ENCODE measurements around the gene TAOK3. TPM values are rescaled to one million over a fixed set of nuclear protein-coding genes. Genes with fewer than 3 reads are reported as not detected.
"Not testable (repeated sequence)": the region's sequence is repeated elsewhere in the genome, so short reads cannot be mapped to it uniquely, and the experiment has no call there.

The TAOK3 gene
- polyA plus RNA-seq, 1 donor, result 33.6 TPM

DNA sequence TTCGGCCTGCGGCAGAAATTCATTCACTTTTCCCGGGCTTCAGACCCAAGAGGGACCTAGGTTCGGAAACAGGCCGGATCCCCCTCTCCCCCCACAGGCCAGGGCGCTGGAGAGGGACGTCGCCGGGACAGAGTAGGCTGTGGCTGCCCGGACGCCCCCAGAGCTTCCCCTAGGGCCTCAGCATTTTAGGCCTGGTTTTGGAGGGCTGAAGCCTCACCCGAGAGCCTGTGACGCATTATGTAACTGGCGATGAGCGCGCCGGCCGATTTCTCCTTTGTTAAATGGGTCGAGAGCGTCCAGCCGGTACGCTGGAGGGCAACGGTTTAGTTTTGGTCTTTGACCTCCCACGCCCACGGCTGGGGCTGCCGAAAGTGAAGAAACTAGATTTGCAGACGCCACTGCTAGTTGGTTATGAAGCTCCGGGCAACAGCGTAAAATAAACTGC, 236.1 kb downstream of the TAOK3 start:
- DNase-seq, result no peak

DNA sequence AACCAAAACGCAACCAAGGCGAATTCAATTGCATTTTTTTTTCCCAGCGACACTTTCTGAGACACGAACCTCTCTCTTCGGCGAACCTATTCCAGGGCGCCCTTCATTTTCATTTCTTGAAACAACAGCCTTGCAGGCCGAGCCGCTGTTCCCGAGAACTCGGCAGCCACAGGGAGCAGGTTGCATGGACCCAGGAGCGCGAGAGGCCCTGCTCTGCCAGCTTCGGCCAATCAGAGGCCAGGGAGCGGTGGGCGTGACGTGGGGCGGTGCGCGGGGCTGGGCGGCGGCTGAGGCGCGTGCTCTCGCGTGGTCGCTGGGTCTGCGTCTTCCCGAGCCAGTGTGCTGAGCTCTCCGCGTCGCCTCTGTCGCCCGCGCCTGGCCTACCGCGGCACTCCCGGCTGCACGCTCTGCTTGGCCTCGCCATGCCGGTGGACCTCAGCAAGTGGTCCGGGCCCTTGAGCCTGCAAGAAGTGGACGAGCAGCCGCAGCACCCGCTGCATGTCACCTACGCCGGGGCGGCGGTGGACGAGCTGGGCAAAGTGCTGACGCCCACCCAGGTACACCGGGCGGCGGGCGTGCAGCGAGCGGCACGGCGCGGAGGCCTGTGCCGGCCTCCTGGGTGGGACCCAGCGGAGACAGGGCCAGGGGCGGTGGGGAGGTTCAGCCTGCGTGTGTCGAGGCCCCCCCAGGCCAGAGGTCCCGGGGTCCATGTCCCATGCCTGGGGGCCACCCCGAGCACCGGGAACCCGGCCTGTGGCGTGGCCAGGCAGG, 236.7 kb downstream of the TAOK3 start, which contains the start of gene PEBP1:
PEBP1 (plus strand) TSS at position 337 of the 771 bp plus-strand sequence; CDS start at position 423, 86 bp downstream.
- DNase-seq, result peak; percentile 88

DNA sequence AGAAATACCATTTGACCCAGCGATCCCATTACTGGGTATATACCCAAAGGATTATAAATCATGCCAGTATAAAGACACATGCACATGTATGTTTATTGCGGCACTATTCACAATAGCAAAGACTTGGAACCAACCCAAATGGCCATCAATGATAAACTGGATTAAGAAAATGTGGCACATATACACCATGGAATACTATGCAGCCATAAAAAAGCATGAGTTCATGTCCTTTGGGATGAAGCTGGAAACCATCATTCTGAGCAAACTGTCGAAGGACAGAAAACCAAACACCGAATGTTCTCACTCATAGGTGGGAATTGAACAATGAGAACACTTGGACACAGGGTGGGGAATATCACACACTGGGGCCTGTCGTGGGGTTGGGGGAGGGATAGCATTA, 243.3 kb downstream of the TAOK3 start:
- DNase-seq, result not testable (repeated sequence)

DNA sequence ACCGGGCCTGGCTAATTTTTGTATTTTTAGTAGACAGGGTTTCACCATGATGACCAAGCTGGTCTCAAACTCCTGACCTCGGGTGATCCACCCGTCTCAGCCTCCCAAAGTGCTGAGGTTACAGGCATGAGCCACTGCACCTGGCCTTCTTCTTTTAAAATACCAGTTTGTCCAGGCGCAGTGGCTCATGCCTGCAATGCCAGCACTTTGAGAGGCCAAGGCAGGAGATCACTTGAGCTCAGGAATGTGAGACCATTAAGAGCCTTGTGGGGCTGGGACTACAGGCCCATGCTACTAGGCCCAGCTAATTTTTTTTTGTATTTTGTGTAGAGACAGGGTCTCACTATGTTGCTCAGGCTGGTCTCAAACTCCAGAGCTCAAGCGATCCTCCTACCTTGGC, 244.8 kb downstream of the TAOK3 start:
- no peak for DNase-seq

DNA sequence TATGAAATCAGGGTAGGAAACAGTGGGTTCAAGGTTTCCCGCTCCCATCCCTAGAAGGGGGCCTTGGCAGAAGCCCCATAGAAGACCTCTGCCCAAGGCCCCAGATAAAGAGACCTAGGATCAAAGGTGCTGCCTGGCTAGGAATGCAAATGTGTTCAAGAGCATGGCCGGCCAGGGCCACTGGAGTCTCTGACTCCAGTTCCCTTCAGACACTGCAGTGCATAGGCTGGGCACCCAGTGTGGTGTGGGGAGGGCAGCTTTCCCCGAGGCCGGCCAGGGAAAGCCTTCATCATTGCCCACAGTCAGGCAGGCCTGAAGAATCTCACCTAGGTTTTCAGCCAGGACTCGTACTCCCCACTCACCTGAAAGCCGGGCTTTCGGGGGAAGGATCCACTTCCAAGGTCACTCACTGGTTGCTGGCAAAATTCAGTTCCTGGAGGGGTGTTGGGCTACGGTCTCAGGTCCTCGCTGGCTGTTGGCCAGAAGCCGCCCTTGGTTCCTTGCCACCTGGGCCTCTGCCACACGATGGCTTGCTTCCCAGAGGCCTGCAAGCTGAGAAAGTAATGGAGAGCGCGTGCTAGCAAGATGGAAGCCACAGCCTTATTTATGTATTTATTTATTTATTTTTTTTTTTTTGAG, 246.5 kb downstream of the TAOK3 start:
- no peak for DNase-seq

DNA sequence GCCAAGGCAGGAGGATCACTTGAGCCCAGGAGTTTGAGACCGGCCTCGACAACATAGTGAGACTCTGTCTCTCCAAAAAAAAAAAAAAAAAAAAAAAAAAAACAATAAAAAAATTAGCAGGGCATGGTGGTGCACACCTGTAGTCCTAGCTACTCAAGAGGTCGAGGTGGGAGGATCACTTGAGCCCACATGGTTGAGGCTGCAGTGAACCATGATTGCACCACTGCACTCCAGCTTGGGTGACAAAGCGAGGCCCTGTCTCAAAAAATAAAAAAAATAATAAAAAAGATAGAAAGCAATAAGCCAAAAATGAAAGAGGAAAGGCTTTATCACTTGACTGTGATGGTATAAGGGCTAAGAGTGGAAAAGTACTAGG, 247.0 kb downstream of the TAOK3 start:
- no peak for DNase-seq

DNA sequence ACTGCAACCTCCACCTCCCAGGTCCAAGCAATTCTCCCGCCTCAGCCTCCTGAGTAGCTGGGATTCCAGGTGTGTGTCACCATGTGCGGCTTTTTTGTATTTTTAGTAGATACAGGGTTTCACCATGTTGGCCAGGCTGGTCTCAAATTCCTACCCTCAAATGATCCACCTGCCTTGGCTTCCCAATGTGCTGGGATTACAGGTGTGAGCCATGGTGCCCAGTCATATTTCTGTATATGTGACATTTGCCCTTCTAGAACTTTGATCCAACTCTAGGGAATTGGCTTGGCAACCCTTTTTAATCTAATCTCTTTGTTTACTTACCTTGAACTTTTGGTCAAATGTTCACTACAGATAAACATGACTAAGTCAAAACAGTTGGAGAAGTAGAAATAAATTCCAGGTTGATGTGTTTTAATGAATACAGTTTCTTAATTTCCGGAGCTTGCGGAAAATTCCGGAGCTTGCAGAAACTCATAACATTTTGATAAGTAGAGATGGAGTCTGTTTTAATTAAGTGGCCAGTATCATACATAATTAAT, 248.3 kb downstream of the TAOK3 start:
- no peak for DNase-seq

DNA sequence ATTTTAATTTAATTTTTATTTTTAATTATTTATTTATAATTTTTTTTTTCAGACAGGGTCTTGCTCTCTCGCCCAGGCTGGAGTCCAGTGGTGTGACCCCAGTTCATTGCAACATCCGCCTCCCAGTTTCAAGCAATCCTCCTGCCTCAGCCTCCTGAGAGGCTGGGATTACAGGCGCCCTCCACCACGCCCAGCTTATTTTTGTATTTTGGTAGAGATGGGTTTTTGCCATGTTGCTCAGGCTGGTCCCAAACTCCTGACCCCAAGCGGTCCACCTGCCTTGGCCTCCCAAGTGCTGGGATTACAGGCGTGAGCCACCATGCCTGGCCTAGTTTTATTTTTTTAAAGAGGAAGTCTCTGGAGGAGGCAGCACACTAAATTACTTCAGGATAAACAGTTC, 250.4 kb downstream of the TAOK3 start:
- DNase-seq, result no peak

DNA sequence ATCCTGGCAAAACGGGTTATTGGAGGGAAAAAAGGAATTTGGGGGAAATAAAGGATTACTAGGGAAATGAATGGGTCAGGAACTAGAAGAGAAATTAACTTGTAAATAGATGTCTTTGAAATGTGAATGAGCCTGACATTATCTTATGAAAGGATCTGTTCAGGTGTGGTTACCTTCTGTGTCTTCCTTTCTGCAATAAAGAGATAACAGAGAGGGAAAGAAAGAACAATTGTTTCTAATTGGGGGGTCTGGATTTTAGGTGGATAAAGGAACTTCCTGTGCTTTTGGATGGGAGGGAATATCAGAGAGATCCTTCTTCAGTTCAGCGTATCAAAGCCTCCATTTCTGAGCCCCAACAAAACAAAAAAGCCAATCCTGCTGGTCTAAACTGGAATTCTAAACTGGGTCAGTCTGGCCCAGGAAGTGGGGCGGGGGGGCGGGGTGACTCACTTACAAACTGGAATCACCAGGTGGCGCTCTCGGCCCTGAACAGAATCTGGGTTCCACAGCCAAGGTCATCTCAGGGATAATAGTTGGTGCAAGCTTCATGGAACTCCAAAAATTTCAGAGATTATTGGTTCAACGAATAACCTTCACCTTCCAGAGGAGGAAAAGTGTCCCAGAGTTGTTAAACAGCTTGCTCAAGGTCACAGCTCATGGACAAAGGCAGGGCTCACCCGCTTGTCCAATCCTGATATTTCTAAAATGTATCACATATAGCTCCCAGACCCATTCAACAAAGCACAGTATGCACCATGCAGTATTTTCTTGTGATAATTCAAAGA, 251.9 kb downstream of the TAOK3 start:
- DNase-seq, result peak; percentile 71

DNA sequence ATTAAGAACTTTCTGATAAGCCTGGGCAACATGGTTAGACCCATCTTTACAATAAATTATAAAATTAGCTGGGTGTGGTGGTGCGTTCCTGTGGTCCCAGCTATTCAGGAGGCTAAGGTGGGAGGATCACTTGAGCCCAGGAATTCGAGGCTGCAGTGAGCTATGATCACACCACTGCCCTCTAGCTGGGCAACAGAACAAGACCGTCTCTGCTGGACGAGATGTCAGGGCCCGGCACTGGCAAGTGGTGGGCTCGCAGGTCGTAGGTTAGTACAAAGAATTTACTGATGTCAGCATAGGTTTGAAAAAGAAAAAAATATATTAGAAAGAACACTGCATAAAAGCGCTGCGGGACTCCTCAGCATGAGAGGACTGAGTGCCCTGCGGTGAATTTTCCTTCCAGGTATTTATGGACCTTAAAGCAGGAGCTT, 253.2 kb downstream of the TAOK3 start:
- no peak for DNase-seq

DNA sequence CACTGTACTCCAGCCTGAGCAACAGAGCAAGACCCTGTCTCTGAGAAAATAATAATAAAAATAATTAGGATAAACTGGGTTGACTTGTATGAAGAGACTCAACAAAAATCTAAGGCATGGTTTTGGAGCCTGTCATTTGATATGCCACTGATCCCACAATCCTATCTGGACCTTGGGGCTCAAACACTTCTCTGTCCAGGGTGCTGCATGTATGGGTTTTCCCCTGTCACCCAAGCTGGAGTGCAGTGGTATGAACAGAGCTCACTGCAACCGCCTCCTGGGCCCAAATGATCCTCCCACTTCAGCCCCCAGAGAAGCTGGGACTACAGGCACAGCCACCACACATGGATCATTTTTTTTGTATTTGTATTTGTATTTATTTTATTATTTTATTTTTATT, 263.6 kb downstream of the TAOK3 start:
- DNase-seq, result no peak

DNA sequence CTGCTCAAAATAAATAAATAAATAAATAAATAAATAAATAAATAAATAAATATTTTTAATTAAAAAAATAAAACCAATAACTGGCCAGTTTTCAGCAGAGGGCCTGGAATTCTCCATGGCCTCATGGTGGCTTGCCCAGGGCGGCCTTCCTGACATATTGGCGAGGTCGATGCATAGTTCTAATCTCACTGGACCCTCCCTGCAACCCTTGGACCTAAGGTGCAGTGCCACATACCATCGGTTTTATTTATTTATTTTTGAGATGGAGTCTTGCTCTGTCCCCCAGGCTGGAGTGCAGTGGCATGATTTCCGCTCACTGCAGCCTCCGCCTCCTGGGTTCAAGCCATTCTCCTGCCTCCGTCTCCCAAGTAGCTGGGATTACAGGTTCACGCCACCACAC, 265.0 kb downstream of the TAOK3 start:
- DNase-seq, result no peak

DNA sequence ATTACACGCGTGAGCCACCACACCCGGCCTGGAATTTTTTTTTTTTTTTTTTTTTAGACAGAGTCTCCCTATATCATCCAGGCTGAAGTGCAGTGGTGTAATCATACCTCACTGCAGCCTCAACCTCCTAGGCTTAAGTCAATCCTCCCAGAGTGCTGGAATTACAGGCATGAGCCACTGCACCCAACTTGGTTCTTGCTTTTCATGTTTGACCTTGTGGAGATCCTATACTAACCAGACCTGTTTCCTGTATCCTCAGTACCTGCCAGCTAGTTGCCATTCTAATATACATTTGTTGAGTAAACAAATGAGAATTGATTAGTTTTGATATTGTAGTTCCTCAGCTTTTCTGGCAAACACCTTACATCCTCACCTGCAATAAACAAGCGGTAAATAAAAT, 265.7 kb downstream of the TAOK3 start:
- no peak for DNase-seq

DNA sequence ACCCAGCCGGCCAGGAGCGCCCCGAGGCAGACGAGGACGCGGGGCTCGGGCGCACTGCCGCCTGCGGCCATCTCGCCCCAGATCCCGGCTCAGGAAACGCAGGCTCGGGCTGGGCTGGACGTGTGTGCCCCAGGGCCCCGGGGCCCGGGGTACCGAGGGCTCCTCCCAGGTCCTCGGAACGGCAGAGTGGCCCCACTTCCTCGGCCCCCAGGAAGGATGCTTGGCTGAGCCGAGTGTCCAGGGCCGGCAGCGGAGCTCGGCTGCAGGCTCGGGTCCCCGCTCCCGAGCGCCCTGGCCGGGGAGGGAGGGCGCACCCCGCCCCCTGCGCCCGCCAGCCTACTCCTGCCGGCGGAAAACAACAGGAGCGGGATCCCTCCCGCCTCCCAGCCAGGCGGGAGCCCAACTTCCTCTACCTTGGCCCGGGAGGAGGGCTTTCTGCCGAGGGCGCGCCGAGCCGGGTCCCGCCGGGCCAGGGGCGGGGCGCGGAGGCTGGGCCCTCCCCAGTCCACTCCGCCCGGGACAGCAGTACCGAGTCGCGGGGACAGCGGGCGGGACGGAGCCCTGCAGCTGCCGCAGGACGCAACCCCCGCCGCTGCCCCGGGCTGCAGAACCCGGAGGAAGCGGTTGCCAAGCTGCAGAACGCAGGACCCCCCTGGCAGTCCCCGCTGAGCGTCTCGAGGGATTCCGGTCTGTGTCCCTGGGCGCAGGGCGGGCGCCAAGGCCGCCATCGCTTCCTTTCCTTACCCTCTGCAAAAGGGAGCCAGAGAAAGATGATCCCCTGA, 268.9 kb downstream of the TAOK3 start, which contains the start of gene VSIG10:
VSIG10 (minus strand) TSS at position 411 of the 782 bp plus-strand sequence; CDS start at position 71, 340 bp downstream.
- peak; percentile 45 for DNase-seq

DNA sequence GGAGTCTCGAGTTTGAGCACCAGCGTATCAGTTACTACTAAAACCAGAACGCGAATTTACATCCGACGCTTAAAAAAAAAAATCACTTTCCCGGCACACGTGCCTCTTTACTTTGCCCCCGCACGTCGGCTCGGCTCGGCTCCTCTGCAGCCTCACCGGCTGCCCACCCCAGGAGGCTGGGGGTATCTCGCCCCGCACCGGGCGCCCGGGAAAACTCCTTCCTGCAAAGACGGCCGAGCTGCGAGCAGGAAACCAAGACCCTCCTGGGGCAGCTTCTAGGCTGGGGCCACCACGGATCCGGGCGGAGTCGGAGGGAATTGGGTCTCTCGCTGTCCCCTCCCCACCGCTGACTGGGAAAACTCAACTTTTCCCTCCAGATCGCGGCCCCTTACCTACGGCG, 269.5 kb downstream of the TAOK3 start:
- DNase-seq, result peak; percentile 27

DNA sequence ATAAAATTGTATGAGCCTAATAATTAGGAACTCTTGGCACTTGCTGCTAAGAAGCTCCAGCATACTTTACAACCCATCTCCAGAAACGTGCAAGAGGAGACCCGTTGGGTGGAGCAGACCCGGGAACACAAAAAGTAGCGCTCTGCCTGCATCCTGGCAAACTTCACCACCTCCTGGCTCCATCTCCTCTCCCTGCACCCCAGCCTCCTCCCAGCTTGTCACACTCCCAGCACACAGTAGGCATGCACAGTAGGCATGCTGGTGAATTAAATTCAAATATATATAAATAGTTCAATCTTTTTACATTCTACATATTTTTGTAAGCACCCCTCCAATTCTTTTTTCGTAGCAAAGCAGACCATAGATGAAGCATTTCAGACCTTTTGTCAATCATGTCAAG, 270.1 kb downstream of the TAOK3 start:
- DNase-seq, result no peak

DNA sequence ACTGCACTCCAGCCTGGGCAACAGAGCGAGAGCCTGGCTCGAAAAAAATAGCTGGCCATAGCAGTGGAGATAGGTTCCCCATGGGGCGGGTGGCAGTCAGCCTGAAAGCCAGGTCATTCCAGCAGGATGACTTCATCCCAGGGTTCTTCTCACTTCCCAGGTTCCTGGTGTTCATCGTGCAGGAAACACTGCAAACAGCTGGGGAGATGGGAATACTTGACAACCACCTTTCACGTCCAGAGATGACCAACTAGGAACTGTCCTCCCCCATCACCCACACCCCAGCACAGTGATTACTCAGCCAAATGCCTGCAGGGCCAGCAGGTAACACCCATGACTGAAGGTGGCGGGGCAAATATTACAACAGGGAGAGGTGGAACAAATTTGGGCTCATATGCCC, 270.6 kb downstream of the TAOK3 start:
- DNase-seq, result no peak

DNA sequence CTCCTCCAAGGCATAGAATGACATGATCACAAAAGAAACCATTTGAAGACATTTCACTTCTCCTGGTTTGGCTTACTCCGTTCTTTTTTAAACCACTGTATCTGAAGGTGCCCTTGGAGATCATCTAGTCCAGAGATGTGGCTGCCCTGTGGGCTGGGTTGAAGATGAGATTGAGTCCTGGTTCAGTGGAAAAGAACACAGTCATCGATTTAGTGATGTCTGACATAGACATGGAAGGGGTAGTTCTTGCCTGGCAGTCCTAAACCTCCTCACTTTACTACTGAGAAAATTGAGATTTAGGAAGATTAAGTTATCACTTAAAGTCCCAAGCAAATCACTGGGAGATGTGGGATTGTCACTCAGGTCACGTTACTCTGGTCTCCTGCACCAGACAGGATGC, 271.7 kb downstream of the TAOK3 start:
- no peak for DNase-seq

Data from left kidney (tissue), 2 donors.